COR-L47 (cell line): ENCODE data around the gene MAST4.

ENCODE experiments used
- DNase-seq: peaks from one replicate; lab custom pipeline; 2025; lab: John Stamatoyannopoulos, UW

Gene MAST4

DNA sequence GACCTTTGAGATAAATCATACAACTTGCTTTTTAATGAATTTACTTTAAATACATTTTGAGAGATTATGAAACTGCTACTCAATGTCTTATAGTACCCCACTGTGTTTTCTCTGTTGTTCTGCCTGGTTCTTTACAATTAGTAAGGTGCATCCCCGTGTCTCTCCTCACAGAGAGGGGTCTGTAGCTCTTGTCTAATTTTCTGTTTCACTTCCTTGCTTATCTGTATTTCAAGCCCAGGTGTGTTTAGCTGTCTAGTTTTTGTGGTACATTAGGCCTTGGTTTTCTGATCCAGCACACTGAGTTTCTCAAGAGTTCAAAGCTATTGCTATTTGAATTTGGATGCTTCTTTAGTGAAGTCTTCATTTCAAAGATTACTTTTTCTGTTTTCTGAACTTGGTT, 105.1 kb downstream of the MAST4 start:
- no peak for DNase-seq

GRCh38 chr5:66702426-66702825, 106.2 kb downstream of the MAST4 start:
- no peak for DNase-seq

DNA sequence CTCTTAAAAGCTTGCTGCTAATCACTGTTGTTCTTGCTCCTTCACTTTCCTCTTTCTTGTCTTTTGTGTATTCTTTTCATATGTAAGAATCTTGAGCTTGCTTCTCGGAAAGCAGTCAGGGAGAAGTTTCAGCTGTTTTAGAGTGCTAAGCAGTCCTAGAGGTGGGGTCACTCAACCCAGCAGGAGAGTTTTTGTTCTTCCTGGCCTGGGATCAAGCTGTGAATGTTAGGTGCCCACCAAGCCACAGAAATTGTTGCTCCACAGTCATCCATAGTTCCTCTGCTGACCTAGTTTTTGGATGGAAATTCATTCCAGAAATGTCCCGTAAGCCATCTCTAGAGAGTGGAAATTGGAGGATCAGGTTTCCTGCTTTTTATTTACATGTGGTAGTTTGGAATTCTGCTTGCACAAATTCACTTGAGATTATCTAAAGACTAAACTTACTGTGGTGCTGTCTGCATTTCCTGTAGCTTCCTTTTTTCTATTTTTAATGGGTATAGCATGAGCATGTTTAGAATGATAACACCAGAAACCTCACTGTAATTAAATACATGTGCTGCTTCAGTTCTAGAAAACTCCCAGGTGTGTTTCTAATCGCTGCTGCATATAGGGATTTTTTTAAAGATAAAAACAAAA, 108.7 kb downstream of the MAST4 start:
- no peak for DNase-seq

DNA sequence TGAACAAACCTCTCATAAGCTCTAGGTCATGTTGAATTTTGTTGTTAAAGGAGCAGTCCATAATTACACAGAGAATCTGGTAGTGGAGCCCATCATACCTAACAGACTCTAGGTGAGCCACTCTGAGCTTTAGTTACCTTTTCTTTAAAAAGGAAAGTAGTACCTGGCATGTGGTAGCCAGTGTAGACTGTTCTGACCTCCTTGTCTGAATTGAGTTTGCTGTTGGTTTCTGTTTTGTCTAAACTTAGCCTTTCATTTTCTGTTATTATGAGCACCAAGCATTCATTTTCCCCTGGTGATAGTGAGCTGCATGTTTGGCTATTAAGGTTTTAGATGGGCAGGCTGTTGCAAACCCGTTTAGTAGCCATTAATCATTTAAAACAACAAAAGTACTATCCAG, 112.2 kb downstream of the MAST4 start:
- DNase-seq, result no peak

- DNase-seq, result no peak
Observed at GRCh38 chr5:66710557-66711088, 114.4 kb downstream of the MAST4 start.

- DNase-seq, result no peak
Observed at GRCh38 chr5:66713998-66714397, 117.8 kb downstream of the MAST4 start.

GRCh38 chr5:66717455-66718373, 121.5 kb downstream of the MAST4 start:
- DNase-seq, result peak; percentile 23

GRCh38 chr5:66718374-66719002, 122.3 kb downstream of the MAST4 start:
- DNase-seq, result no peak

DNA sequence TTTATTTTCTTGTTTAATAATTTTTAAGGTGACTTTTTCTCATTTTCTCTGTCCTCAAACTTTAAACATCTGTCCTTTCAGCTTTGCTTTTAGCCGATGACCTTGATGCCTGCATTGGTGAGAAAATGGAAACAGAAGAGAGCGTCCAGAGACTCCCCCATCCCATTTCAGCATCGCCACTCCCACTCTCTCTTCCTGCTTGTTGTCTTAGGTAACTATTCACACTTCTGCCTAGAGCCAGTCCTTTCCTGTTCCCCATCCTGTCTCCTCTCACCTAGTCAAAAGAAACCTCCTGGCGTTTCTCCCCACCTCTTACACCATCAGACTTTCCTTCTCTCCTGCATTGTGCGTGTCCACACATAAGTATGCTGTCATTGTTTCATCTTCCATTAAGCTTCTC, 124.6 kb downstream of the MAST4 start:
- DNase-seq, result peak; percentile 80

DNA sequence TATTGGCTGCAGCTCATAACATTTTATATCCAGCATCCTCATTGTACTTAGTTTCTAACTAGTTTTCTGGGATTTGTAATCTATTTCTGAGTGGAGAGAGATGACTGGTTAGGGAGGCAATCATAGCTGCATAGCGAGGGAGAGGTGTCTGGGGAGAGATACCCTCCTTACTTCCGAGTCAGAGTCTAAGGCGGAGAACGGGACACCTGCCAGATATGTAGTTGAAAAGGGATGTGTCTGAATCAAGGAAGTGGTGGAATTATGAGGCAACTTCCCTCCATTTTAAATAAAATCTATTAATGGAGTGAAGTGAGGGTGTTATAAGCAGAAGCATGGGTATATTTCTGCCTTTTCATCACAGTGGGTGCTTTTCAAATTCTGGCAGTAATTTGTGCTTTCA, 126.5 kb downstream of the MAST4 start:
- DNase-seq, result no peak

GRCh38 chr5:66724349-66725139, 128.4 kb downstream of the MAST4 start:
- no peak for DNase-seq

GRCh38 chr5:66727630-66728029, 131.4 kb downstream of the MAST4 start:
- no peak for DNase-seq

GRCh38 chr5:66728049-66728448, 131.9 kb downstream of the MAST4 start:
- no peak for DNase-seq

- DNase-seq, result no peak
Observed at GRCh38 chr5:66737096-66737495, 140.9 kb downstream of the MAST4 start.

GRCh38 chr5:66738136-66738535, 141.9 kb downstream of the MAST4 start:
- DNase-seq, result no peak

DNA sequence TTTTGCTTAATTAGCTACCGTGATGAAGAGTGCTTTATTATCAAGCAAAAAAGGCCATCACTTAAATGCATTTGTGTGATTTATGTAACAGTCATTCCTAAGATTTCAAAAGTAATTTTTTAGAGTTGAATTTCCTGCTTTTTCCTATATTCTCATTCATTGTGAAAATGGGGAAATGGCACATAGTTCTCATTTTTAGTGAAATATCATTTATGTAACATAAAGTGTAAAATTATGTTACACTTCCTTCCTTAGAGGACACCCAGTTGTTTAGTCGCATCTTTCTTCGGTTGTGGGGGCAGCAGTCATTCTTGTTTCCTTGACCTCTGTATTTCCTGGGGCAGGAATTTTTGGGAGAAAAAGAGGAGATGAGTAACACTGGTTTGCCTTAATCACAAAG, 142.8 kb downstream of the MAST4 start:
- DNase-seq, result no peak

- DNase-seq, result no peak
Observed at GRCh38 chr5:66739951-66740350, 143.8 kb downstream of the MAST4 start.

DNA sequence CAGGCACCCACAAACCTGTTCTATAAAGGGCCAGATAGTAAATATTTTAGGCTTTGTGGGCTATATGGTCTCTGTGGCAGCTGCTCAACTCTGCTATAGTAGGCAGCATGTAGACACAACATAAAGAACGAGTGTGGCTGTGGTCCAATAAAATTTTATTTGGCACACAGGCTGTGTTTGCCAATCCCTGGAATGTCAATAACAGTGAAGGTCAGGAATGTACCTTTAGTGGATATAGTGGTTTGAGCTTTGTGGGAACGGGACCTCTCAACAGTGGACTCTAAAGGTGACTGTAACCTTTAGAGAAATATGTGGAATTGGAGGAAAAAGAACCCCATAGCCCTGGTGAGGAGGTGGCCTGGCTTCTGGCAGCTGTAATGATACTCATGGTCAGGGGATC, 145.2 kb downstream of the MAST4 start:
- no peak for DNase-seq

- no peak for DNase-seq
Observed at GRCh38 chr5:66742083-66742895, 146.1 kb downstream of the MAST4 start.

GRCh38 chr5:66742896-66743247, 146.7 kb downstream of the MAST4 start:
- DNase-seq, result no peak

DNA sequence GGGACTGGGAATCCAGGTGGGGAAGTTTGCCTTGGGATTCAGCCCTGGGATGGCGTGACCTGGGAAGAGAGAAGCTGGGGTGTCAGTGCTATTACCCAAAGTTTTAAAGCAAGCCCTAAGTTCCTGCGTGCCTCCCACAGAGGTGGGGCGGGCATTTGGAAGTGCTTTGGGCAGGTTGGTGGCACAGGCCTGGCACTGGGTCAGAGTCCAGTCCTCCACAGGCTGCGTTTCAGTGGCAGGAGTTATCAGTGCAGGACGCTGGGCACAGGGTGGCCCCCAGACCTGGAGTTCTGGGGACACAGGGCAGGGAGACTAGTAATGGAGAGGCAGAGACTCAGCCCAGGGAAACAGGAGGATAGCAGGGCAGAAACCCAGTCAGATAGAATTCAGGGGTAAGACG, 147.2 kb downstream of the MAST4 start:
- no peak for DNase-seq
